ENCODE results near the gene ALAD.
A peak's percentile ranks its signal among the peaks of the same experiment; 100 is the strongest.
"Not testable (repeated sequence)": the region's sequence is repeated elsewhere in the genome, so short reads cannot be mapped to it uniquely, and the experiment has no call there.

Gene ALAD

DNA sequence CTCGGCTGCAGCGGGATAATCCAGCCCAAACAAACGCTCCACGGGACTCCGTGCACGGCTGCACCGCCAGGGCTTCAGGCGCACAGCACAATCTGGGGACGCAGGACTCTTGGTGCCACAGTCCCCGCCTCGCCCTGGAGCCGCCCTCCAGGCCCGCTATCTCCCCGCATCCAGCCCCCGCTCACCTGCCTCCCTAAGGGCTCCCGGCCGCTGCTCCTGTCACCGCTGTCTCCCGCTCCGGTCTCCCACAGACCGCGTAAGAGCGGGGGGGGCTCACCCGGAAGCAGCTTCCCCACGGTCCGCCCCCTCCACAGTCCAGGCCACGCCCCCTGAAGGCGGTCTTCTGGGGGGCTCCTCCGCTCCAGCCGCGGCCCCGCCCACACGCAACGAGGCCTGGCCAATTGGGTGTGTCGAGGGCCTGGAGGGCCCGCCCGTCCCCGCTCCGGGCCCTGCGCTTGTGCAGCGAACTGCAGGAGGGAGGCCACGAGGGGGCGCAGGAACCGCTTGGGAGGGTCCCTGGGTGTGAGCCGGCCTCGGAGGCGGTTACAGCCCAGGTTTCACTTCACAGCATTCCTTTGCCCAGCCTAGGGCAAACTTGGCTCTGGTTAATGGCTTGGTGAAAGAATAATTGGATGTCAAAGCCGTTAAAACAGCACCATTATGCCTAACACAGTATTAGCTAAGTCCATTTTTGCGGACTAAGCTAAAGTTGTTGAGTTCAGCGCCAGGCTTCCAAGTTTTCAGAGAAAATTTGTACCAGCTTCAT lies at the start of gene ALAD:
Gene ALAD (minus strand): TSS at position 258 of the 766 bp plus-strand sequence. CDS start 7,725 bp downstream, outside the sequence.
- peak; percentile 99 for DNase-seq (ENCODE audit: extremely low spot score, insufficient read length, low read depth)
- peak; percentile 97 for FAIRE-seq

DNA sequence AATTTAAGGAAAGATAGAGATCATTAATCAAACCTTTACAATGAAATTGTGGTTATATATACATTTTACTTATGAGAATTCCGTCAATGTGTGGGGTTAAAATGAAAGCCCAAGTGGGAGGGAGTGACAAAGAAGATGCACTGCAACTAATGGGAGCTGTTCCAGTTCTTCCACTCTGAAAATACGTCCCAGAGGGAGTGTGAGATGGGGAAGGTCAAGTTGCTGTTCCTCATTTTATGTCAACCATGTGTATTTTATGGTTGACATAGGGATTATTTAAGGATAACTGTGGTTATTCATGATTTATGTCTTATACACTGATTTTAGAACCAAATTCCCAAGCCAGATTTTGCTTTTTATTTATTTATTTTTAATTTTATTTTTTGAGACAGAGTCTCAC lies 48.3 kb upstream of the ALAD start:
- DNase-seq (ENCODE audit: extremely low spot score, insufficient read length, low read depth) (no peak), FAIRE-seq (no peak)

DNA sequence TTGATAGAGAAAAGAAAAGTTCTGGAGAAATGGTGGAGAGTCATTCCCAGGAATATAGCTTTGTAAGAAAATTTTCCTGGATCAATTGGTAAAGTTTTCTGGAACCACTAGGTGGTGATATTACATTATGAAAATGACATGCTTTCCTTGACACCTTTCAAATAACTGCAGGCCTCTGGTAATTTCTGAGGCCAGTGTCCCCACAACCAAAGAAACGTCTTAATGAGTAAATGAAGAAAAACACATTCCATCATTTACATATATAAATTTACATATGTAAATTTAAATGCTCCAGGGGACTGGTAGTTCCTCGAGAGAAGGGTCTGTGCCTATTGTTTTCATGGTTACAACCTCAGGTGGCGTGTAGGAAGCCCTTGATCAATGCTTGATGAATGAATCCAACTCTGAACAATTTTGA lies 45.2 kb upstream of the ALAD start:
- peak; percentile 40 for DNase-seq (ENCODE audit: extremely low spot score, insufficient read length, low read depth)
- peak; percentile 63 for FAIRE-seq

DNA sequence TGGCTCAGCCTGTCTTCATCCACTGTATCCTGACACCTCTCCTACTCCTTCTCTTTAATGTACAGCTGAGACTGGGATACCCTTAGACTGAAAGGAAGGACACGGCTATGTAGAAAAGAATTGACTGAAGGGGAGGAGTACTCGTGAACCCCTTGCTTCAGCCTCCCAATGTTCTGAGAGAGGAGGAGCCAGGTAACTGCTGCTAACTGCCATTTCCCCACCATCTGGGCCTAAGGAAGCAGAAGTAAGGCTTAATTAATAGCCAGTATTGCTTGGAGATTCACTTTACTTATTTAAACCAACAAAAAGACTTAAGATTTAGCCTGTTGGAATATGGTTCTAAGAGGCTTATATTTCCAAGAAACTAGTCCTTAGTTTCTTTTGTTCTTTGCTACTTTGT lies 43.7 kb upstream of the ALAD start:
- FAIRE-seq (no peak), DNase-seq (ENCODE audit: extremely low spot score, insufficient read length, low read depth) (no peak)

DNA sequence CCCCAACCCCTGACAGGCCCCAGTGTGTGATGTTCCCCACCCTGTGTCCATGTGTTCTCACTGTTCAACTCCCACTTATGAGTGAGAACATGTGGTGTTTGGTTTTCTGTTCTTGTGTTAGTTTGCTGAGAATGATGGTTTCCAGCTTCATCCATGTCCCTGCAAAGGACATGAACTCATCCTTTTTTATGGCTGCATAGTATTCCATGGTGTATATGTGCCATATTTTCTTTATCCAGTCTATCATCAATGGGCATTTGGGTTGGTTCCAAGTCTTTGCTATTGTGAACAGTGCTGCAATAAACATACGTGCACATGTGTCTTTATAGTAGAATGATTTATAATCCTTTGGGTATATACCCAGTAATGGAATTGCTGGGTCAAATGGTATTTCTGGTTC lies 36.6 kb upstream of the ALAD start:
- FAIRE-seq; DNase-seq (ENCODE audit: extremely low spot score, insufficient read length, low read depth): not testable (repeated sequence)

DNA sequence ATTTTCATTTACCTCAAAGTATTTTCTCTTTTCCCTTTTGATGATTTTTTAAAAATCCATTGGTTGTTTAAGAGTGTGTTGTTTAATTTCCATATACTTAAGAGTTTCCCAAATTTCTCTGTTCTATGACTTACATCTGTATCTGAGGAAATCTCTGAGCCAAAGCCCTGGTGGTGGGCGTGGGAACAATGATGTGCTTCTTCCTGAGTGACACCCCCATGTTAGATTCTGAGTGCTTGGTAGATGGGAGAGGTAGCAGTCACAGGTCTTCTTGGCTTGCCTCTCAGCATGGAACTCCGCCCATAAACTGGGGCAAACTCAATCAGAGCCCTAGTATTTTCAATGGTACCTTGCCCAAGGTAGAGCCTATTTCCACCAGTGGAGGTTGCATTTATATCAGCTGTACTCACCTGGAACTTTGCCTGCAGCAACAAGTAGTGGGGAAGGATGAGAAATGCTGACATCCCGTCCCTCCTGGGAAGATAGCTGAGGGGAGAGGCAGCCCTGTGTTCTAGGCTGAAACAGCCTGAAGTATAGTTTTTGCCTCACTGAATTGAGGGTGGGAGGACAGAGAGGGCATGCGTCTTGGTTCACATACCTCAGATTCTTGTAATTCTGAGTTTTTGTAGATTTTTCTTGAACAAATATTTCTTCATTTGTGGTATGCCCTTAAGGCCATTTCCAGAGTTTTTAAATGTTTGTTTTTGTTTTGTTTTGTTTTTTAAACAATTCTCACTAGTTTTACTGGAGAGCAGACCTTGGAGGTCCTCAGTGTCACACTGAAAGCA lies 35.8 kb upstream of the ALAD start:
- DNase-seq (ENCODE audit: extremely low spot score, insufficient read length, low read depth) = no peak
- no peak for FAIRE-seq

DNA sequence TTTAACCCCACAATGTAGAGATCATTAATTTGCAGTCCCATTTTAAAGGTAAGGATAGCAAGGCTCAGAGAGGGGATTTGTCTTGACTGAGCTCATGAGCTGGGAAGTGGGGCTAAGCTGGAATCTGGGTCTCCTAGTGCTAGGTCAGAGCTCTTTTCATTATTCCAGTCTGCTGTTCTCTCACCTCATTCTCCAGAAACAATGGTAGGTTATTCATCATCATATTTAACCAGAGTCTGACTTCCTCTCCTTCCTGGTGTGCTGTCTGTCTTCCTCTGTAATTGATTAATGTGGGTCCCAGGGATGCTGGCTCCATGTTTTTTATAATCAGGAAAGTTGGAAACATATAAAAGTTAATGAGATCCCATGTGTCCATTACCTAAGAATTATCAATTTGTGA lies 30.1 kb upstream of the ALAD start:
- FAIRE-seq (no peak), DNase-seq (ENCODE audit: extremely low spot score, insufficient read length, low read depth) (no peak)

DNA sequence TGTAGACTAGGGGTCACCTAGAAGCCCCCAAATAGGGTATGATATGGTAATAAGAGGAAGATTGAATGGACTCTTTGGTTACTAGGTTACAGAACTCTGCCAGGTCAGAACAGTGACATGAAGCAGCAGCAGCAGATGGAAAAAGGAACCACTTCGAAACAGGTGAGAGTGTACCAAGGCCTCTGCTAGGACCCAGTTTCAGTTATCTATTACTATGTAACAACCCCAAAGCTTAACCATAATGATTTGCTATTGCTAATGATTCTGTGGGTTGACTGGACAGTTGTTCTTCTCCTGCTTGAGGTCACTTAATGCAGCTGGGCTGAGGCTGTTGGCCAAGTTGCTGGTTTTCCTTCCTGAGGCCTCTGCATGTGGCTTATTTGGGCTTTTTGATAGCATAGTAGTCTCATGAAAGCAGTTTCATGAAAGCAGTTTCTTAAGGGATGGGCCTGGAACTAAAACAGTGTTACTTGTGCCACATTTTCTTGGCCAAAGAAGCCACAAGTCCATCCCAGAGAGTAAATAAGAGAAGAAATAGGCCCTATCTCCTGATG lies 27.1 kb upstream of the ALAD start:
- FAIRE-seq = peak; percentile 15
- no peak for DNase-seq (ENCODE audit: extremely low spot score, insufficient read length, low read depth)

DNA sequence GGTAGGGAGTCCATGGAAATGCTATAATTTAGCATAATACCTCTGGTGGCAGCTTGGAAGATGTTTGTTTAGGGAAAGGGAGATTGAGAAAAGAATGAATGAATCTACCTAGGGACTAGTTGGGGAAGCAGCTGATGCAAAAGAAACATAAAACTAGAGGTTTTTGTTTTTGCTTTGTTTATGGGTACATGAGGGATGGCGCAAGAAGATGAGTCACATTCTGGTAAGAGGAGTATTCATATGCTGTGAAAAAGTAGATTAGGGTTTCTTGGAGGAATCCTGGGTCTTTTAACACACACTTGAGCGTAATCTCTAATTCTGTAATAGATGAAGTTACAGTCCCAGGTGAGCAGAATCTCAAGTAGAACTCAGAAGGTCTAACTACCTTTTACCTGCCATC lies 26.5 kb upstream of the ALAD start:
- FAIRE-seq = no peak
- DNase-seq (ENCODE audit: extremely low spot score, insufficient read length, low read depth) = no peak

DNA sequence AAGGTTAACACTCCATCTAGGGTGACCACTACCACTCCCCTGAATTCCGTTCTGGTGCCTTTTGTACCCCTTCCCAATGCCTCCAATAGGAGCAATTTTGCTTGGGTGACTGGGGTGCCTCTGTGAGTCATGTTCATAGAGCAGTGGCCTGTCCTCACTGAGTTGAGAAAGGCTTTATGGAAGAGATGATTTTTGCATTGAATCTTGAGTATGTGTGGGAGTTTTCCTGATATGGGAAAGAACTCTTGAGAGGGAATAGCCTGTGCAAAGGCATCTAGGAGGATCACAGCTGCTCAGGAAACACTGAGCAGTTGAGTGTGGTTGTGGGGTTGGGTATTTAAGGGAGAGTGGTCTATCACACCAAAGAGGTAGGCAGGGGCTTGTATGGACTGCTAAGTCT lies 25.6 kb upstream of the ALAD start:
- DNase-seq (ENCODE audit: extremely low spot score, insufficient read length, low read depth) = no peak
- FAIRE-seq = no peak

DNA sequence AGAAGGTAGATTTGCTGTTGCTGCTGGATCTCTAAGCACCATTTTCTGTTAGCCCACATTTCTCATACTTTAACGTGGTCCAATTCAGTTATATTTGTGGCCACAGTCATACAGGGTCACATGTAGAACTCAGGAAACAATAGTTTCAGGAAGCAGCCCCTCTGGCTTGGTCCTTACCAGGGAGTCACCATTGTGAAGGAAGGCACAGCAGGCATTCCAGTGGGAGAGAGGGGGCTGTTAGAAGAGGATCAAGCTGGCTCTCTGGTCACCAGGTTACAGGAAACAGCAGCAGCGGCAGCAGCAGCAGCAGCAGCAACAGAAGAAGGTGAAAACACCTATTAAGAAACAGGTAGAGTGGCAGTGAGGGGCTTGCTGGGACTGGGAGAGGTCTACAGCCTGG lies 24.0 kb upstream of the ALAD start:
- FAIRE-seq = no peak

DNA sequence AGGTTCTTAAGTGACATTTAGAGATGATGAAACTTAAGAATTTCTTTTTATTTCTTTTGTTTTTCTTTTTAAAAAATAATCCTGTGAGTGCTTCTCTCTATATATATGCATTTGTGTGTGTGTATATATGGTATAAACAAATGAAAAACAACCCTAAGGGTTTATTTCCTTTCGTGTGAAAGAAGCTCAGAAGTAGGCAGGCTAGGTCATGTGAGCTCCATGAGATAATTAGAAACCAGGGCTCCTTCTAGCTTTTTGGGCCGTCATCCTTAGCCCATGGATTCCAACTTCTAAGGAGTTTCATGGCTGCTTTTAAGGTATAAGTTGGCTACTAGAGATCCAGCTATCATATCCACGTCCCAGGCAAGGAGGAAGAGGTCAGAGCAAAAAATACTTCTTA lies 20.6 kb upstream of the ALAD start:
- no peak for FAIRE-seq
- DNase-seq (ENCODE audit: extremely low spot score, insufficient read length, low read depth) = no peak

More for the DNA sequence above, 24.0 kb upstream of the ALAD start:
- DNase-seq (ENCODE audit: extremely low spot score, insufficient read length, low read depth) = no peak

DNA sequence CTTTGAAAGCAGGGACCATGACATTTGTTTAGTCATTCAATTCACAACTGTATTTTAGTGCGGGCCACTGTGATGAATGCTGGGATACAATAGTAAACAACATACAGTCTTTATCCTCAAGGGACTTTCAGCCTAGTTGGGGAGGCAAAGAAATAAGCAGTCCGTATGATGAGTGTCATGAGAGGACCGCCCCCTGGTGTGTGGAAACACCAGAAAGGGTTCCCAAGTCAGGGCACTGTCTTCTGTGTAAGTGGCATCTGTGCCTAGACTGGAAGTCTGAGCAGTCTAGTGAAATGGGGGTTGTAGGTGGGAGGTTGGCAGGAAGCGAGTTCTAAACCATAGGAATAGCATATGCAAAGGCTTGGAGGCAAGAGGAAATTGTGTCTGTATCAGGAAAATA lies 16.3 kb upstream of the ALAD start:
- no peak for FAIRE-seq
- no peak for DNase-seq (ENCODE audit: extremely low spot score, insufficient read length, low read depth)

DNA sequence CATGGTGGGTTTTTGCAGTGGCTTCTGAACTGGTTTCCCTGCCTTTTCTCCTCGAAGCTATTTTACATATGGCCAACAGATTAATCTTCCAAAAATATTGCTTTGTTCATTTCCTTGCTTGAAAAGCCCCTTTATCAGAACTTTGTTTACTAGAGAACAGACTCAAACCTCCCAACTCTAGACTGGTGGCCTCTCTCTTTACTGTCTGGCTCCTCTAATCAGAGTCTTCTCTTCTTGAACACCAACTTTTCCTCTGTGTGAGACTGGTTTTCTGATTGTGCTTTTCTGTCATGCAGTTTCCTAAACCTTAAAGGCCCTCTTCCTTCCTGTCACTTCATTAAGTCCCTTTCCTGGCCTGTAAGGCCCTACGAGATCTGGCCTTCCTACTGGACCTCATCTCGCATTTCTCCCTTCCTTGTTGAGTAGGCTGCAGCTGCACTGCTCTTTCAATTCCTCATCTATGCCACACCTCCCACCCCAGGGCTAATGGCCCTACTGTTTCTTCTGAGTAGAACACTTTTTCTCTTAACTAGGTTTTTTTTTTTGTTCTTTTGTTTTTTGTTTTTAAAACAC lies 15.2 kb upstream of the ALAD start:
- FAIRE-seq (peak; percentile 89), DNase-seq (ENCODE audit: extremely low spot score, insufficient read length, low read depth) (peak; percentile 43)

DNA sequence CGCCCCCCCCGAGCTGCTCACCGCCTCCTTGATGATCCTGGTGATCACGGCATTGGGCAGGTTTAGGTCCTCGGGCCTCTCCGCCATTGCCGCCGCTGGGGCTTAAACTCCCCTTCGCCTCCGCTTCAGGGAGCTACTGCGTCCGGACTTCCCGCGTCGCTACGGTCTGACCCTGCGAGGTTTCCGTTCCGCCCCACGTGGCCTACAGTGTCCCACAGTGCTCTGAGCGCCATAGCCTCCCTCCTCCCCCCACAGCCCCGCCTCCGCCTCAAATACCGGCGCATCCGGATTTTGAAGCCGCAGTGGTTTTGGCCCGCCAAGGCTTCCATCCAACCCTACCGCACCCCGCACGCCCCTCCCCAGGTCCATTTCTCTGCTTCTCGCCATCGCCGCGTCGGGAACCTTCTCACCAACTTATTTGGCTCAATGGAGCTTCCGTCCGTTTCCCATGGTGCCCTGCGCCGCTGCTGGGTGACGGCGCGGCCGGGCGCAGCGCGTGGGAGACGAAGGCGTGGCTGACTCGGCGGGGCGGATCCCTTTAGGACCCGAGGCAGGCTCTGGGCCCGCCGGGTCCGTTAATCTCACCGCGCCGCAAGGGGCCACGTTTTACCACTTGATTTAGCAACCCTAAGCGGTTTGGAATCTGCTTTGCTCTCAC lies 9.3 kb upstream of the ALAD start, which contains the start of the genes C9orf43 and POLE3:
Gene C9orf43 (plus strand): TSS at position 541 of the 658 bp plus-strand sequence. CDS start 2,747 bp downstream, outside the sequence.
Gene POLE3 (minus strand): TSS at position 469 of the 658 bp plus-strand sequence. CDS start 382 bp downstream, at position 87.
- peak; percentile 90 for FAIRE-seq
- DNase-seq (ENCODE audit: extremely low spot score, insufficient read length, low read depth) = peak; percentile 78

DNA sequence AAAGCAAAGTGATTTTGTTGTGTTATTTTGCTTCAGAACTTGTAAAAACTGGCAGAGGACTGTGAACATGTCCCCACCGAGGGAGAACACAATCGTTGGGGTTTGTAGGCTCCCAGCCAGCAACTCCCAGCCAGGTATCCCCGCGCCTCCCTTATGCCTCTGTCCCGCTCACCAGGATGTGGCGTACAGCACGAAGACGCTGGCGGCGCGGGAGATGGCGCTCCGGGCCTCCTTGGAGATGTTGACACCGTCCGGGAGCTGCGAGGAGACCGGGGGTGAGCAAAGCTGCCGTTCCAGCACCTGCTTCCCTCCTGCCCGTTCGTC lies 8.8 kb upstream of the ALAD start:
- FAIRE-seq = no peak
- DNase-seq (ENCODE audit: extremely low spot score, insufficient read length, low read depth) = no peak

DNA sequence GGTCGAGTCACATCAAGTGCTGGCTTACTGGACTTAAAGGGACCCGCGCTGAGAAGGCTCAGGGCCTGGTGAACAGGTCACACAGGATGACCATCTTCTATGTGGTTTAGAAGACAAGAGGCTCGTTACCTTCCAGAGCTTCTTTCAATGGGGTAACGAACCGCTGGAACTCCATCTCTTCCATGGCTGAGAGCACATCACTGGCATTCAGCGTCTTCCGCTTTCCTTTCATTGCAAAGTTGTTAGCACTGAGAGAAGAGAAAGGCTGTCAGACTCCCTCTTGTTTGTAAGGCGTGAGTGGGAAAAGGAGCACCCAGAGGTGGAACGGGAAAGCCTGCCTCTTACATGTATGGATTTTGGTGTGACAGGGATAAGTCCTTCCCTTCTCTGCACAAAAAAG lies 8.4 kb upstream of the ALAD start:
- no peak for FAIRE-seq
- no peak for DNase-seq (ENCODE audit: extremely low spot score, insufficient read length, low read depth)

DNA sequence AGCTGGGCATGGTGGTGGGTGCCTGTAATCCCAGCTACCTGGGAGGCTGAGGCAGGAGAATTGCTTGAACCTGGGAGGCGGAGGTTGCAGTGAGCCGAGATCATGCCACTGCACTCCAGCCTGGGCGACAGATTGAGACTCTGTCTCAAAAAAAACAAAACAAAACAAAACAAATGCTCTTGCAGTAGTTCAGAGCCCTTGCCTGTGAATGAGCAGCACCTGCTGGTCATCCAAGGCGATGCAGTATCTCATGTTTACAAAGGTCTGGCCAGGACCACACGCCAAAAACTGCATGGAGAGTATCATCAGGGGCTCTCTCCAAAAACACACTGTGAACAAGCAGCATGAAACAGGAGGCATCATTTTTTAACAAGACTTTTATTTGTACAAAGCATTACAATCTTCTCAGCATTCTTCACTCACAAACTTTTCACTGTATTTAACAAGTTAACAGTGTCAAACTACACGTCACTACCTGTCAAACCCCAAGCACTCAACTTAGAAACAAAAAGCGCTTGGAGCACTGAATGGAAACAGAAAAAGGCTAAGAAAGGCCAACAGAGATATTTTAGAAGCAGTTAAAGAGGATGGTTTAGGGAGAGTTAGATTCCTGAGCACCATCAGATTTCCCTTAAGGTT lies 5.9 kb upstream of the ALAD start:
- not testable (repeated sequence) for DNase-seq (ENCODE audit: extremely low spot score, insufficient read length, low read depth)
- peak; percentile 42 for FAIRE-seq

DNA sequence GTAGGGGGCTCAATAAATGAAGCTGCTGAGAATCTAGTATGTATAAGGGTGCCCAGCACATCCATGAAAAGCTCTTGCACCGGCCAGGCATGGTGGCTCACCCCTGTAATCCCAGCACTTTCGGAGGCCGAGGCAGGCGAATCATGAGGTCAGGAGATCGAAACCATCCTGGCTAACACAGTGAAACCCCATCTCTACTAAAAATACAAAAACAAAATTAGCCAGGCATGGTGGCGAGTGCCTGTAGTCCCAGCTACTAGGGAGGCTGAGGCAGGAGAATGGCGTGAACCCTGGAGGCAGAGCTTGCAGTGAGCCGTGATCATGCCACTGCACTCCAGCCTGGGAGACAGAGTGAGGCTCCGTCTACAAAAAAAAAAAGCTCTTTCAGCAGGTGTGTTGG lies 5.3 kb upstream of the ALAD start:
- not testable (repeated sequence) for FAIRE-seq; DNase-seq (ENCODE audit: extremely low spot score, insufficient read length, low read depth)

DNA sequence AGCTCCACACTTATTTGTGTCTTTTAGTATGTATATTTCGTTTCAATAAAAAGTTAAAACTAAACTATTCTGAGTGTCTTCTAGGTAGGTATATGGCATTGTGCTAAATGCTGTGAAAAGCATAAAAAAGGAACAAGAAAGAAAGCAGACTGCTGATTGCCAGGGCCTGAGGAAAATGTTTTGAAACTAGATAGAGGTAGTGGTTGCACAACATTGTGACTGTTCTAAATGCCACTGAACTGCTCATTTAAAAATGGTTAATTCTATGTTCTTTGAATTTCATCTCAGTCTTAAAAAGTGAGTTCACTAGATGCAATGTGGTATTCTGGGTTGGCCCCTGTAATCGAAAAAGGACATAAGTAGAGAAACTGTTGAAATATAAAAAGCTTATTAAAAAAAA lies 2.6 kb upstream of the ALAD start:
- FAIRE-seq = no peak
- no peak for DNase-seq (ENCODE audit: extremely low spot score, insufficient read length, low read depth)
